Progenitor cell of endocrine pancreas (in vitro differentiated cells): Measurements from ENCODE around the gene TGFBR2. TPM values are rescaled to one million over a fixed set of nuclear protein-coding genes. Genes with fewer than 3 reads are reported as not detected.

Experiments
- DNase-seq: peaks from one replicate; pipeline ENCODE4 v3.0.0; 2021; ENCODE audit warnings: low spot score; ENCODE audit not compliant: unreplicated experiment
- H3K27ac Mint-ChIP-seq: 2 replicates; pipeline ENCODE4 v1.8.0; 2021; ENCODE audit warnings: mild to moderate bottlenecking, moderate library complexity, mixed read lengths
- H3K27me3 Mint-ChIP-seq: 2 replicates; pipeline ENCODE4 v1.8.0; 2021; ENCODE audit warnings: mixed read lengths
- H3K36me3 Mint-ChIP-seq: 2 replicates; pipeline ENCODE4 v1.8.0; 2022; ENCODE audit warnings: mixed read lengths; ENCODE audit not compliant: insufficient read depth
- H3K4me1 Mint-ChIP-seq: 2 replicates; pipeline ENCODE4 v1.8.0; 2021; ENCODE audit warnings: low read depth, mixed read lengths
- H3K4me3 Mint-ChIP-seq: 2 replicates; pipeline ENCODE4 v1.8.0; 2021; ENCODE audit warnings: low read depth, mild to moderate bottlenecking, moderate library complexity, mixed read lengths
- H3K9me3 Mint-ChIP-seq: 2 replicates; pipeline ENCODE4 v1.8.0; 2021; ENCODE audit warnings: low read depth, mixed read lengths
- total RNA-seq: library from RNA; stranded (reverse); gene quantifications from 2 replicates; pipeline ENCODE4 v1.2.1, GENCODE V29; 2021
- TF ChIP-seq, protein P1 (sequence below): fragments of 200-600 bp; sonication (generic); IDR thresholded peaks from one replicate; pipeline ENCODE4 v1.5.0; 2021; ENCODE audit warnings: antibody characterized with exemption, mild to moderate bottlenecking; ENCODE audit not compliant: unreplicated experiment

The TGFBR2 gene
- total RNA-seq, 1 donor from 2014 or later = 21.1 TPM

GRCh38 chr3:30685267-30685667, 78.9 kb downstream of the TGFBR2 start:
- no peaks in the 10 kb centered on the region for H3K9me3 Mint-ChIP-seq
- H3K4me1 Mint-ChIP-seq = peaks cover 14% of the 10 kb centered on the region
- no peak overlapping the region for H3K4me3 Mint-ChIP-seq
- DNase-seq = no peak
- TF ChIP-seq, protein P1, sequence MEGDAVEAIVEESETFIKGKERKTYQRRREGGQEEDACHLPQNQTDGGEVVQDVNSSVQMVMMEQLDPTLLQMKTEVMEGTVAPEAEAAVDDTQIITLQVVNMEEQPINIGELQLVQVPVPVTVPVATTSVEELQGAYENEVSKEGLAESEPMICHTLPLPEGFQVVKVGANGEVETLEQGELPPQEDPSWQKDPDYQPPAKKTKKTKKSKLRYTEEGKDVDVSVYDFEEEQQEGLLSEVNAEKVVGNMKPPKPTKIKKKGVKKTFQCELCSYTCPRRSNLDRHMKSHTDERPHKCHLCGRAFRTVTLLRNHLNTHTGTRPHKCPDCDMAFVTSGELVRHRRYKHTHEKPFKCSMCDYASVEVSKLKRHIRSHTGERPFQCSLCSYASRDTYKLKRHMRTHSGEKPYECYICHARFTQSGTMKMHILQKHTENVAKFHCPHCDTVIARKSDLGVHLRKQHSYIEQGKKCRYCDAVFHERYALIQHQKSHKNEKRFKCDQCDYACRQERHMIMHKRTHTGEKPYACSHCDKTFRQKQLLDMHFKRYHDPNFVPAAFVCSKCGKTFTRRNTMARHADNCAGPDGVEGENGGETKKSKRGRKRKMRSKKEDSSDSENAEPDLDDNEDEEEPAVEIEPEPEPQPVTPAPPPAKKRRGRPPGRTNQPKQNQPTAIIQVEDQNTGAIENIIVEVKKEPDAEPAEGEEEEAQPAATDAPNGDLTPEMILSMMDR = no peak
- peaks cover 31% of the 10 kb centered on the region for H3K36me3 Mint-ChIP-seq
- H3K27me3 Mint-ChIP-seq = no peaks in the 10 kb centered on the region
- H3K27ac Mint-ChIP-seq = peak overlapping the region; percentile 9

DNA sequence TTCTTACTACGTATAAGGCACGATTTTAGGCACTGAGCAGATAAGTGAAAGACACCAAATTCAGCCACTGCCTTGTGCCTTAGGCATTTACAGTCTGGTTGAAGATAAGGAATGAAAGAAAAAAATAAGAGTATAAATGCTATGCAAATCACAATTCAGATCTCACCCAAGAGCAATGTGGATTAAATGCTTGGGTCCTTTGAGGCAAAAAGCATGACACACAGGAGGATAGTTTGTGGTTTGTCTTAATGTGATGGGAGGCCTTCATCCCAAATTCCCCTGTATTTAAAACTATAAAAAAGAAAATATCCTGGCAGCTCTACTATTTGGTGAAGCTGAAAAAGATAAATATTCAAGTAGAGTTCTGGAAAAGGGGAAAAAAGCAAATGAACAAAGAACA, 79.8 kb downstream of the TGFBR2 start:
- TF ChIP-seq, protein P1 = no peak
- Mint-ChIP-seq H3K27ac (no peak overlapping the region), H3K9me3 (no peaks in the 10 kb centered on the region), H3K4me1 (peaks cover 15% of the 10 kb centered on the region), H3K4me3 (no peak overlapping the region), H3K27me3 (no peaks in the 10 kb centered on the region), H3K36me3 (peaks cover 35% of the 10 kb centered on the region)
- DNase-seq = no peak

DNA sequence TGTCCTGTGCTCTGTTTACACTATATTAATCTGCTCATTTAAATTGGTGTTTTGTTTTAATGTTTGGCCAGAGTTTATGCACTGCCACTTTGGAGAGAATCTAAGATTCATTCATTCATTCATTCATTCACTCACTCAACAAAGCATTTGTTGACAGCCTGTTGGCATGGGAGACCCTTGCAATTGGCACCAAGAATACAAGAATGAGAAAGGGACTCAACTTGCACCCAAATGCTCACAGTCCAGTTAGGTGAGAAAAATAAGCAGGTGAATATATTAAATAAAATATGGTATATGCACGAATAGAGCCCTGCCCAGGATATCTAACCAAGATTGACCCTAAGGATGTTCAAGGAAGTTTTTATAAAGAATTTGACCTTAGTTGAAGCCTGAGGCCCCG, 80.4 kb downstream of the TGFBR2 start:
- Mint-ChIP-seq H3K4me1 (peaks cover 15% of the 10 kb centered on the region), H3K4me3 (no peak overlapping the region), H3K27ac (no peak overlapping the region), H3K36me3 (peaks cover 31% of the 10 kb centered on the region), H3K27me3 (no peaks in the 10 kb centered on the region), H3K9me3 (no peaks in the 10 kb centered on the region)
- no peak for DNase-seq
- TF ChIP-seq, protein P1 = no peak

DNA sequence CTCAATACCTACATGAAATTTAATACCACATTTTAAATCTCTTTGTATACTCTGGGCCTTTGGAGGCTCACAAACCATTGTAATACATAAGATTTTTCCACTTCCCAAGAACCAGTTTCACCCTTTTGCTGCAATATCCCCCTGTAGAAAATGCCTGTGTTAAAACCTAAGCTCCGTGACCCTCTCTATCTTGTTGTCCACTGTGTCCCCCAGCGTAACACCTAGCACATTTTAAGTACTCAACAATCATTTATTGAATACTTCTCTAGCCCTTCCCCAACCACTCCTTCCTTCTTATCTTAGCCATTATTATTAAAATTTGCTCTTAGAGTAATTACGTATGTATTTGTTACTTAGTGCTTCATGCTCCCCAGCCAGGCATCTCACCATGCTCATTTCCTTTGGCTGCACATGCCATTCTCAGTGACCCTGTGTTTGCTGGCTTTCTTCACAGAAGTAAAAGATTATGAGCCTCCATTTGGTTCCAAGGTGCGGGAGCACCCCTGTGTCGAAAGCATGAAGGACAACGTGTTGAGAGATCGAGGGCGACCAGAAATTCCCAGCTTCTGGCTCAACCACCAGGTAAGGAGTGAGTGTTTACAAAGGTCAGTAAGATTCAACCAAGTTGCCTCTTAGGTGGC, 81.6 kb downstream of the TGFBR2 start:
- TF ChIP-seq, protein P1 = no peak
- no peak overlapping the region for H3K4me3 Mint-ChIP-seq
- H3K27me3 Mint-ChIP-seq = no peaks in the 10 kb centered on the region
- H3K9me3 Mint-ChIP-seq = no peaks in the 10 kb centered on the region
- no peak for DNase-seq
- H3K36me3 Mint-ChIP-seq = peaks cover 33% of the 10 kb centered on the region
- peaks cover 19% of the 10 kb centered on the region for H3K4me1 Mint-ChIP-seq
- no peak overlapping the region for H3K27ac Mint-ChIP-seq

GRCh38 chr3:30688776-30689641, 82.6 kb downstream of the TGFBR2 start:
- H3K36me3 Mint-ChIP-seq = peaks cover 30% of the 10 kb centered on the region
- no peak overlapping the region for H3K4me3 Mint-ChIP-seq
- DNase-seq = no peak
- peak overlapping the region; percentile 23 for H3K27ac Mint-ChIP-seq
- no peaks in the 10 kb centered on the region for H3K27me3 Mint-ChIP-seq
- H3K9me3 Mint-ChIP-seq = no peaks in the 10 kb centered on the region
- TF ChIP-seq, protein P1 = no peak
- peaks cover 22% of the 10 kb centered on the region for H3K4me1 Mint-ChIP-seq
